SU-DHL-6 (cell line): ENCODE results near the gene FJX1.

ENCODE experiments used
- H2AFZ ChIP-seq: fragments of 200-600 bp; sonication (generic); 2 replicates; pipeline ENCODE4 v1.6.1; 2014; ENCODE audit warnings: low read depth, mild to moderate bottlenecking, moderate library complexity, mixed read lengths, antibody characterized with exemption, low read length; ENCODE audit not compliant: severe bottlenecking
- H3F3A ChIP-seq: fragments of 200-600 bp; shearing (Covaris generic); 2 replicates; pipeline ENCODE4 v1.6.0; 2016; ENCODE audit warnings: antibody characterized with exemption, mild to moderate bottlenecking; ENCODE audit not compliant: insufficient read depth
- H3K27ac ChIP-seq: fragments of 200-600 bp; sonication (generic); 2 replicates; pipeline ENCODE4 v1.5.1; 2016; ENCODE audit warnings: low read depth, mild to moderate bottlenecking, low read length, moderate library complexity, mixed read lengths
- H3K27me3 ChIP-seq: fragments of 200-600 bp; sonication (generic), shearing (Covaris generic); 2 replicates; pipeline ENCODE4 v1.6.0; 2014; ENCODE audit warnings: mild to moderate bottlenecking, low read length
- H3K36me3 ChIP-seq: fragments of 200-600 bp; sonication (generic); 2 replicates; pipeline ENCODE4 v1.6.1; 2014; ENCODE audit warnings: mild to moderate bottlenecking, low read length, mixed read lengths
- H3K4me2 ChIP-seq: fragments of 300-600, 200-600 bp; shearing (Covaris generic), sonication (generic); 2 replicates; pipeline ENCODE4 v1.6.0; 2014; ENCODE audit warnings: low read length, low read depth, mild to moderate bottlenecking; ENCODE audit not compliant: poor library complexity, severe bottlenecking
- H3K4me3 ChIP-seq: fragments of 200-600 bp; sonication (generic); 2 replicates; pipeline ENCODE4 v1.5.1; 2014; ENCODE audit warnings: antibody characterized with exemption, low read length, mild to moderate bottlenecking, mixed read lengths; ENCODE audit not compliant: insufficient read depth, poor library complexity, severe bottlenecking
- H3K79me2 ChIP-seq: fragments of 200-600 bp; sonication (generic); 2 replicates; pipeline ENCODE4 v1.6.1; 2014; ENCODE audit warnings: mild to moderate bottlenecking, low read length, moderate library complexity; ENCODE audit not compliant: insufficient read depth
- H3K9ac ChIP-seq: fragments of 200-600 bp; sonication (generic); 2 replicates; pipeline ENCODE4 v1.7.0; 2014; ENCODE audit warnings: mild to moderate bottlenecking, low read length
- H3K9me2 ChIP-seq: fragments of 200-600 bp; sonication (generic); replicated peaks from 2 replicates; pipeline ENCODE4 v1.6.1; 2014; ENCODE audit warnings: low read length; ENCODE audit not compliant: insufficient read depth
- H3K9me3 ChIP-seq: fragments of 200-600 bp; sonication (generic); 2 replicates; pipeline ENCODE4 v1.6.1; 2014; ENCODE audit warnings: low read length, mixed read lengths; ENCODE audit not compliant: insufficient read depth
- H4K20me1 ChIP-seq: fragments of 200-600 bp; sonication (generic); 2 replicates; pipeline ENCODE4 v1.6.1; 2014; ENCODE audit warnings: low read depth, mild to moderate bottlenecking, antibody characterized with exemption, low read length, moderate library complexity, mixed read lengths
- CTCF ChIP-seq: fragments of 200-600 bp; sonication (generic); IDR thresholded peaks from one replicate; pipeline ENCODE4 v1.5.1; 2017; ENCODE audit warnings: antibody characterized with exemption, mild to moderate bottlenecking, low read length, moderate library complexity; ENCODE audit not compliant: insufficient read depth, poor library complexity, severe bottlenecking
- EZH2phosphoT487 ChIP-seq: fragments of 200-600 bp; sonication (generic), shearing (Covaris generic); conservative IDR thresholded peaks from 2 replicates; pipeline ENCODE4 v1.6.1; 2018; ENCODE audit warnings: mild to moderate bottlenecking, antibody characterized with exemption, low read length, moderate library complexity, mixed read lengths

Gene FJX1

GRCh38 chr11:35610631-35611030, 7.6 kb upstream of the FJX1 start:
- no peak for TF ChIP-seq EZH2phosphoT487
- no peak for TF ChIP-seq CTCF
- H3K4me2 ChIP-seq: no peak overlapping the region
- no peaks in the 10 kb centered on the region for H3K9me3 ChIP-seq
- H3K36me3 ChIP-seq: no peaks in the 10 kb centered on the region
- H3K9me2 ChIP-seq: no peaks in the 10 kb centered on the region
- no peaks in the 10 kb centered on the region for H3F3A ChIP-seq
- no peaks in the 10 kb centered on the region for H4K20me1 ChIP-seq
- no peaks in the 10 kb centered on the region for H3K79me2 ChIP-seq
- no peak overlapping the region for H3K9ac ChIP-seq
- no peak overlapping the region for H2AFZ ChIP-seq
- H3K27ac ChIP-seq: no peak overlapping the region
- H3K4me3 ChIP-seq: no peak overlapping the region
- no peaks in the 10 kb centered on the region for H3K27me3 ChIP-seq

GRCh38 chr11:35611741-35612140, 6.5 kb upstream of the FJX1 start:
- Histone ChIP-seq H3K79me2 (no peaks in the 10 kb centered on the region), H4K20me1 (no peaks in the 10 kb centered on the region), H3K4me2 (no peak overlapping the region), H3K9me3 (no peaks in the 10 kb centered on the region), H3K4me3 (no peak overlapping the region), H3K36me3 (no peaks in the 10 kb centered on the region), H2AFZ (no peak overlapping the region), H3F3A (no peaks in the 10 kb centered on the region), H3K9me2 (no peaks in the 10 kb centered on the region), H3K27me3 (no peaks in the 10 kb centered on the region), H3K27ac (no peak overlapping the region), H3K9ac (no peak overlapping the region)
- TF ChIP-seq EZH2phosphoT487: no peak
- TF ChIP-seq CTCF: no peak

GRCh38 chr11:35614939-35615569, 3.2 kb upstream of the FJX1 start:
- H3K4me3 ChIP-seq: no peak overlapping the region
- no peak overlapping the region for H3K9ac ChIP-seq
- H3F3A ChIP-seq: no peaks in the 10 kb centered on the region
- H3K36me3 ChIP-seq: no peaks in the 10 kb centered on the region
- H2AFZ ChIP-seq: no peak overlapping the region
- no peaks in the 10 kb centered on the region for H4K20me1 ChIP-seq
- TF ChIP-seq EZH2phosphoT487: no peak
- no peak for TF ChIP-seq CTCF
- no peak overlapping the region for H3K4me2 ChIP-seq
- H3K9me2 ChIP-seq: no peaks in the 10 kb centered on the region
- H3K79me2 ChIP-seq: no peaks in the 10 kb centered on the region
- no peaks in the 10 kb centered on the region for H3K27me3 ChIP-seq
- no peak overlapping the region for H3K27ac ChIP-seq
- no peaks in the 10 kb centered on the region for H3K9me3 ChIP-seq
